ENCODE measurements around the gene CDK4. TPM values are rescaled to one million over a fixed set of nuclear protein-coding genes. Genes with fewer than 3 reads are reported as not detected.

CDK4 gene
- total and polyA plus RNA-seq, 2 of the 13 experiments (the other 11 are each of a cell fraction or from before 2014, with no cell fraction given) = 191 to 209 TPM

GRCh38 chr12:57751788-57752667 lies at the start of gene CDK4 (continued):
- TF ChIP-seq CBX1 (IDR thresholded peaks at IDR 0.05; ENCODE audit: low read depth) = peak; percentile 25
- TF ChIP-seq SMARCC2 (IDR thresholded peaks at IDR 0.05) = no peak
- no peak for TF ChIP-seq ZFP36 (IDR thresholded peaks at IDR 0.05; ENCODE audit: borderline replicate concordance, low read depth, low read length, partially characterized antibody)
- peak; percentile 61; the same call in 1 of the 2 replicates for TF ChIP-seq SIX4 (CRISPR knock-in tag; IDR thresholded peaks at IDR 0.05)
- TF ChIP-seq PCBP2 (optimal IDR thresholded peaks at IDR 0.05; ENCODE audit: low read depth, low read length, poor library complexity, severe bottlenecking) = no peak
- no peak for TF ChIP-seq PAX8 (CRISPR knock-in tag; IDR thresholded peaks at IDR 0.05; ENCODE audit: borderline replicate concordance)
- peak; percentile 96 for TF ChIP-seq TGIF2 (CRISPR knock-in tag; IDR thresholded peaks at IDR 0.05)
- TF ChIP-seq ZNF143 (CRISPR knock-in tag; IDR thresholded peaks at IDR 0.05) = 0 out of 2 replicates have a peak, but pooled peaks have one; percentile 30
- TF ChIP-seq, protein P1, sequence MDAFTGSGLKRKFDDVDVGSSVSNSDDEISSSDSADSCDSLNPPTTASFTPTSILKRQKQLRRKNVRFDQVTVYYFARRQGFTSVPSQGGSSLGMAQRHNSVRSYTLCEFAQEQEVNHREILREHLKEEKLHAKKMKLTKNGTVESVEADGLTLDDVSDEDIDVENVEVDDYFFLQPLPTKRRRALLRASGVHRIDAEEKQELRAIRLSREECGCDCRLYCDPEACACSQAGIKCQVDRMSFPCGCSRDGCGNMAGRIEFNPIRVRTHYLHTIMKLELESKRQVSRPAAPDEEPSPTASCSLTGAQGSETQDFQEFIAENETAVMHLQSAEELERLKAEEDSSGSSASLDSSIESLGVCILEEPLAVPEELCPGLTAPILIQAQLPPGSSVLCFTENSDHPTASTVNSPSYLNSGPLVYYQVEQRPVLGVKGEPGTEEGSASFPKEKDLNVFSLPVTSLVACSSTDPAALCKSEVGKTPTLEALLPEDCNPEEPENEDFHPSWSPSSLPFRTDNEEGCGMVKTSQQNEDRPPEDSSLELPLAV (CRISPR knock-in tag; conservative IDR thresholded peaks at IDR 0.05; ENCODE audit: low read depth) = no peak
- TF ChIP-seq ZFY (CRISPR knock-in tag; IDR thresholded peaks at IDR 0.05) = peak; percentile 97
- TF ChIP-seq ZNF792 (CRISPR knock-in tag; IDR thresholded peaks at IDR 0.05) = no peak; the same call in 1 of the 2 replicates
- TF ChIP-seq, protein P2, sequence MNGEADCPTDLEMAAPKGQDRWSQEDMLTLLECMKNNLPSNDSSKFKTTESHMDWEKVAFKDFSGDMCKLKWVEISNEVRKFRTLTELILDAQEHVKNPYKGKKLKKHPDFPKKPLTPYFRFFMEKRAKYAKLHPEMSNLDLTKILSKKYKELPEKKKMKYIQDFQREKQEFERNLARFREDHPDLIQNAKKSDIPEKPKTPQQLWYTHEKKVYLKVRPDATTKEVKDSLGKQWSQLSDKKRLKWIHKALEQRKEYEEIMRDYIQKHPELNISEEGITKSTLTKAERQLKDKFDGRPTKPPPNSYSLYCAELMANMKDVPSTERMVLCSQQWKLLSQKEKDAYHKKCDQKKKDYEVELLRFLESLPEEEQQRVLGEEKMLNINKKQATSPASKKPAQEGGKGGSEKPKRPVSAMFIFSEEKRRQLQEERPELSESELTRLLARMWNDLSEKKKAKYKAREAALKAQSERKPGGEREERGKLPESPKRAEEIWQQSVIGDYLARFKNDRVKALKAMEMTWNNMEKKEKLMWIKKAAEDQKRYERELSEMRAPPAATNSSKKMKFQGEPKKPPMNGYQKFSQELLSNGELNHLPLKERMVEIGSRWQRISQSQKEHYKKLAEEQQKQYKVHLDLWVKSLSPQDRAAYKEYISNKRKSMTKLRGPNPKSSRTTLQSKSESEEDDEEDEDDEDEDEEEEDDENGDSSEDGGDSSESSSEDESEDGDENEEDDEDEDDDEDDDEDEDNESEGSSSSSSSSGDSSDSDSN (CRISPR knock-in tag; IDR thresholded peaks at IDR 0.05) = peak; percentile 82
- TF ChIP-seq ZNF296 (CRISPR knock-in tag; conservative IDR thresholded peaks at IDR 0.05) = no peak
- peak; percentile 93 for TF ChIP-seq ARNT2 (CRISPR knock-in tag; IDR thresholded peaks at IDR 0.05; ENCODE audit: low read depth)
- TF ChIP-seq ZNF382 (CRISPR knock-in tag; IDR thresholded peaks at IDR 0.05; ENCODE audit: borderline replicate concordance) = no peak
- 0 out of 2 replicates have a peak, but pooled peaks have one; percentile 3 for TF ChIP-seq FOXO4 (CRISPR knock-in tag; conservative IDR thresholded peaks at IDR 0.05)
- peak; percentile 97 for TF ChIP-seq ZNF740 (CRISPR knock-in tag; IDR thresholded peaks at IDR 0.05)
- no peak for TF ChIP-seq GPBP1L1 (CRISPR knock-in tag; IDR thresholded peaks at IDR 0.05)
- TF ChIP-seq ZNF788 (CRISPR knock-in tag; IDR thresholded peaks at IDR 0.05; ENCODE audit: borderline replicate concordance) = peak; percentile 98
- TF ChIP-seq, protein P3, sequence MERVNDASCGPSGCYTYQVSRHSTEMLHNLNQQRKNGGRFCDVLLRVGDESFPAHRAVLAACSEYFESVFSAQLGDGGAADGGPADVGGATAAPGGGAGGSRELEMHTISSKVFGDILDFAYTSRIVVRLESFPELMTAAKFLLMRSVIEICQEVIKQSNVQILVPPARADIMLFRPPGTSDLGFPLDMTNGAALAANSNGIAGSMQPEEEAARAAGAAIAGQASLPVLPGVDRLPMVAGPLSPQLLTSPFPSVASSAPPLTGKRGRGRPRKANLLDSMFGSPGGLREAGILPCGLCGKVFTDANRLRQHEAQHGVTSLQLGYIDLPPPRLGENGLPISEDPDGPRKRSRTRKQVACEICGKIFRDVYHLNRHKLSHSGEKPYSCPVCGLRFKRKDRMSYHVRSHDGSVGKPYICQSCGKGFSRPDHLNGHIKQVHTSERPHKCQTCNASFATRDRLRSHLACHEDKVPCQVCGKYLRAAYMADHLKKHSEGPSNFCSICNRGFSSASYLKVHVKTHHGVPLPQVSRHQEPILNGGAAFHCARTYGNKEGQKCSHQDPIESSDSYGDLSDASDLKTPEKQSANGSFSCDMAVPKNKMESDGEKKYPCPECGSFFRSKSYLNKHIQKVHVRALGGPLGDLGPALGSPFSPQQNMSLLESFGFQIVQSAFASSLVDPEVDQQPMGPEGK (CRISPR knock-in tag; IDR thresholded peaks at IDR 0.05) = peak; percentile 97
